BLaER1 (cell line): ENCODE results near the gene DENND2A.

Experiments
- H3K27ac ChIP-seq: shearing (Covaris generic); formaldehyde crosslinking; 2 replicates; pipeline ENCODE4 v1.8.1; 2022
- H3K27me3 ChIP-seq: shearing (Covaris generic); formaldehyde crosslinking; 2 replicates; pipeline ENCODE4 v1.8.1; 2022
- H3K36me3 ChIP-seq: shearing (Covaris generic); formaldehyde crosslinking; 2 replicates; pipeline ENCODE4 v1.8.1; 2022
- H3K4me1 ChIP-seq: shearing (Covaris generic); formaldehyde crosslinking; 2 replicates; pipeline ENCODE4 v1.8.1; 2022
- H3K4me2 ChIP-seq: shearing (Covaris generic); formaldehyde crosslinking; 2 replicates; pipeline ENCODE4 v1.8.1; 2022
- H3K4me3 ChIP-seq: shearing (Covaris generic); formaldehyde crosslinking; 2 replicates; pipeline ENCODE4 v1.8.1; 2022
- H3K9ac ChIP-seq: shearing (Covaris generic); formaldehyde crosslinking; 2 replicates; pipeline ENCODE4 v1.8.1; 2022
- H3K9me3 ChIP-seq: shearing (Covaris generic); formaldehyde crosslinking; 2 replicates; pipeline ENCODE4 v1.8.1; 2022
- H4K20me1 ChIP-seq: shearing (Covaris generic); formaldehyde crosslinking; 2 replicates; pipeline ENCODE4 v1.8.1; 2022
- Cebpa-rat ChIP-seq: shearing (Covaris generic); IDR thresholded peaks from 2 replicates; pipeline ENCODE4 v1.8.1; 2022

DENND2A gene

GRCh38 chr7:140476698-140477261 is 163.8 kb downstream of the DENND2A start:
- H3K9ac ChIP-seq = peak overlapping the region; percentile 87
- peaks cover 22% of the 10 kb centered on the region for H3K4me1 ChIP-seq
- H4K20me1 ChIP-seq = peaks cover 70% of the 10 kb centered on the region
- no peak for TF ChIP-seq Cebpa-rat
- peak overlapping the region; percentile 90 for H3K4me2 ChIP-seq
- H3K9me3 ChIP-seq = no peaks in the 10 kb centered on the region
- H3K4me3 ChIP-seq = peak overlapping the region; percentile 88; the same call in 1 of the 2 replicates
- H3K27me3 ChIP-seq = no peaks in the 10 kb centered on the region
- H3K36me3 ChIP-seq = peaks cover 11% of the 10 kb centered on the region
- H3K27ac ChIP-seq = no peak overlapping the region

- H3K36me3 ChIP-seq = peaks cover 20% of the 10 kb centered on the region
- H3K27me3 ChIP-seq = no peaks in the 10 kb centered on the region
- no peak overlapping the region for H3K9ac ChIP-seq
- no peak for TF ChIP-seq Cebpa-rat
- no peak overlapping the region for H3K4me3 ChIP-seq
- no peak overlapping the region for H3K27ac ChIP-seq
- peaks cover 22% of the 10 kb centered on the region for H3K4me1 ChIP-seq
- peaks cover 79% of the 10 kb centered on the region for H4K20me1 ChIP-seq
- no peak overlapping the region for H3K4me2 ChIP-seq
- no peaks in the 10 kb centered on the region for H3K9me3 ChIP-seq
These were observed 164.8 kb downstream of the DENND2A start for GRCh38 chr7:140475747-140476333.
